ENCODE measurements around the gene ZNF644. TPM values are rescaled to one million over a fixed set of nuclear protein-coding genes. Genes with fewer than 3 reads are reported as not detected.
A peak's percentile ranks its signal among the peaks of the same experiment; 100 is the strongest.

Gene ZNF644
- total and polyA plus RNA-seq, 2 donors (not counting 1 experiment from before 2014, with no cell fraction given), result 9.6 to 124 TPM

DNA sequence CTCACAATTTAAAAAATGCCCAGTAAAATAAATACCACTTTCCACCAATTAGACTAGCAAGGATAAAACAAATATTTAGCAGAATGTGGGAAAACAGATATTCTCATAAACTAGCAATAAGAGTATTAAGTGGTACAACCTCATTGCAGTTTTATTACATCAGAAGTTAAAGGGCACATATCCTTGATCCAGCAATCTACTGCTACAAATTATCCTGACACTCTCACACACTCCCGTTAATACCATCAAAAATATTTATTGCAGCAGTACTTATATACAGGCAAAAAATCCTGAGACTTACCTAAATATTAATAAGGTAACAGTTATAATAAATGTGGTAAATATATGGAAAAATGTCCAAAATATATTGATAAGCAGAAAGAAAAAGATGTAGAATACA, 44.3 kb downstream of the ZNF644 start:
- peaks cover 52% of the 10 kb centered on the region for H4K20me1 ChIP-seq (ENCODE audit: control insufficient read depth, insufficient read depth, low read length, poor library complexity, severe bottlenecking)
- H3K27ac ChIP-seq (ENCODE audit: low read length in 2 of 2), result no peak overlapping the region
- no peaks in the 10 kb centered on the region for H3K27me3 ChIP-seq (replicated peaks in 1 of 4; ENCODE audit: control extremely low read depth in 1 of 4, control insufficient read depth in 3 of 4, insufficient read depth in 4 of 4, low read length in 3 of 4)
- intact Hi-C loops (cut with micrococcal nuclease), result loop anchor here (2.0 kb wide), 1 partner anchor 13 kb away; no protein-coding TSS in a partner anchor
- no peaks in the 10 kb centered on the region for H3K4me1 ChIP-seq (ENCODE audit: control insufficient read depth in 2 of 2, insufficient read depth in 2 of 2, low read length in 2 of 2)
- POLR2A ChIA-PET, result interaction anchor here (0.6 kb wide), 1 partner anchor 942 kb away, joined by 5 read pairs; no protein-coding TSS in a partner anchor
- ATAC-seq (ENCODE audit: low read depth), result no peak
- no peaks in the 10 kb centered on the region for H3K9me3 Mint-ChIP-seq (ENCODE audit: insufficient read depth)
- no peak overlapping the region for H3K27ac Mint-ChIP-seq
- H3K4me3 Mint-ChIP-seq, result no peak overlapping the region
- no peak for DNase-seq
- H3K9me3 ChIP-seq (ENCODE audit: control extremely low read depth in 1 of 3, control insufficient read depth in 2 of 3, insufficient read depth in 1 of 3, low read length in 2 of 3), result no peaks in the 10 kb centered on the region
- CTCF ChIA-PET, result interaction anchor here (0.6 kb wide), 1 partner anchor 39 kb away, joined by 3 read pairs; no protein-coding TSS in a partner anchor
- peaks cover 15% of the 10 kb centered on the region for H3K4me1 Mint-ChIP-seq
- H3K4me3 ChIP-seq (ENCODE audit: control extremely low read depth in 1 of 5, extremely low read depth in 1 of 5, insufficient read depth in 1 of 5, low read depth in 2 of 5, low read length in 4 of 5), result no peak overlapping the region
- no peak overlapping the region for H3K4me2 ChIP-seq (replicated peaks; ENCODE audit: low read depth, low read length, poor library complexity, severe bottlenecking)
- H2AFZ ChIP-seq (ENCODE audit: insufficient read depth, low read depth, low read length, poor library complexity, severe bottlenecking), result no peak overlapping the region
- peaks cover 7 to 20% of the 10 kb centered on the region in 2 experiments for H3K36me3 ChIP-seq (replicated peaks in 1 of 2; ENCODE audit: control extremely low read depth in 1 of 2, control insufficient read depth in 1 of 2, extremely low read depth in 1 of 2, insufficient read depth in 2 of 2, low read length in 1 of 2)
- no CpG with 5 or more reads among the region's 1 CpG for WGBS (ENCODE audit: insufficient coverage)
- peaks cover 65% of the 10 kb centered on the region for H3K79me2 ChIP-seq (ENCODE audit: control insufficient read depth, insufficient read depth, low read length)
- H3K27me3 Mint-ChIP-seq, result no peaks in the 10 kb centered on the region
- TF ChIP-seq EZH2 (IDR thresholded peaks at IDR 0.05; ENCODE audit: borderline replicate concordance, insufficient read depth, low read depth, low read length, poor library complexity, severe bottlenecking) (no peak), CTCF (IDR thresholded peaks at IDR 0.05) (no peak)
- H3K9ac ChIP-seq (ENCODE audit: low read length), result no peak overlapping the region

DNA sequence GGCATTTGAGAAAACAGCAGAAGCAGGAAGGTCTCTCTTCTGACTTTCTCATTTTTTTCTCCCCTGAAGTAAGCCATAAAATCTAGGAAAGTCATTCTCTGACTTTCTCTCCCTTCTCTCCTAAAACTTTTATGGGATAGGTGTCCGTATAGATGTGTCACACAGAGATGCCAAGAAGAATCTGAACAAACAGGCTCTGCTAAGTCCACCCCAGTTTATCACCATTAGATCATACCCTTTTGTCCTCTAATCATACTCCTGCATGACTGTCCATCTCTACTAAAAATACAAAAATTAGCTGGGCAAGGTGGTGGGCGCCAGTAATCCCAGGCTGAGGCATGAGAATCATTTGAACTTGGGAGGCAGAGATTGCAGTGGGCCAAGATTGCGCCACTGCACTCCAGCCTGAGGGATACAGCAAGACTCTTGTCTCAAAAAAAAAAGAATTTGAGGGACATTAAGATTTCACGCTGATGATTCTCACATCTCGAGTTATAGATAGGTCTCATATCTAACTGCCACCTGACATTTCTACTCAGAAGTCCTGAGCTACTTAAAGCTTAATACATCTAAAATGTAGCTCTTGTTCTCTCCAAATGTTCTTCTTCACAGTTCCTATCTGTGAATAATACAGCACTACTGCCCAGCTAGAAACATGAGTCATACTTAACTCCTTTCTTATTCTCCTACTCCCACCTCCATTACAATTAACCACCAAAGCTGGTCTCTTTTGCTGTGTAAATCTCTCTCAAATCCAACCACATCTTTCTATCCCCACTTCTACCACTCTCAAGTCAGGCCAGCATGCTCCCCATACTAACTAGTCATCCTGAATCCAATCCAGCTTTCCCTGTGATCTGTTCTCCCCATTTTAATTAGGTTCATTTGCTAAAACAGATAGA, 47.7 kb downstream of the ZNF644 start:
- H3K79me2 ChIP-seq (ENCODE audit: control insufficient read depth, insufficient read depth, low read length), result peaks cover 88% of the 10 kb centered on the region
- no peak overlapping the region for H3K4me3 Mint-ChIP-seq
- ATAC-seq (ENCODE audit: low read depth) (no peak), DNase-seq (no peak)
- no peaks in the 10 kb centered on the region for H3K27me3 ChIP-seq (replicated peaks in 1 of 4; ENCODE audit: control extremely low read depth in 1 of 4, control insufficient read depth in 3 of 4, insufficient read depth in 4 of 4, low read length in 3 of 4)
- CTCF ChIA-PET, result interaction anchor here (1.7 to 2.1 kb wide), 2 partner anchors 10 to 191 kb away, joined by 5 to 6 read pairs; no protein-coding TSS in a partner anchor
- peaks cover 55% of the 10 kb centered on the region for H4K20me1 ChIP-seq (ENCODE audit: control insufficient read depth, insufficient read depth, low read length, poor library complexity, severe bottlenecking)
- peaks cover 1 to 18% of the 10 kb centered on the region in 2 experiments for H3K36me3 ChIP-seq (replicated peaks in 1 of 2; ENCODE audit: control extremely low read depth in 1 of 2, control insufficient read depth in 1 of 2, extremely low read depth in 1 of 2, insufficient read depth in 2 of 2, low read length in 1 of 2)
- peak overlapping the region; percentile 3 for H3K27ac Mint-ChIP-seq
- no peak overlapping the region for H3K4me2 ChIP-seq (replicated peaks; ENCODE audit: low read depth, low read length, poor library complexity, severe bottlenecking)
- intact Hi-C loops (cut with micrococcal nuclease), result no loop called here
- H3K4me3 ChIP-seq (ENCODE audit: control extremely low read depth in 1 of 5, extremely low read depth in 1 of 5, insufficient read depth in 1 of 5, low read depth in 2 of 5, low read length in 4 of 5), result no peak overlapping the region
- peaks cover 29% of the 10 kb centered on the region for H3K4me1 Mint-ChIP-seq
- no peak overlapping the region for H3K27ac ChIP-seq (ENCODE audit: low read length in 2 of 2)
- H3K4me1 ChIP-seq (ENCODE audit: control insufficient read depth in 2 of 2, insufficient read depth in 2 of 2, low read length in 2 of 2), result no peaks in the 10 kb centered on the region
- no peaks in the 10 kb centered on the region for H3K27me3 Mint-ChIP-seq
- H3K9me3 ChIP-seq (ENCODE audit: control extremely low read depth in 1 of 3, control insufficient read depth in 2 of 3, insufficient read depth in 1 of 3, low read length in 2 of 3), result no peaks in the 10 kb centered on the region
- POLR2A ChIA-PET, result no interaction called here
- TF ChIP-seq CTCF (IDR thresholded peaks at IDR 0.05) (no peak), EZH2 (IDR thresholded peaks at IDR 0.05; ENCODE audit: borderline replicate concordance, insufficient read depth, low read depth, low read length, poor library complexity, severe bottlenecking) (no peak)
- H3K9ac ChIP-seq (ENCODE audit: low read length), result no peak overlapping the region
- H2AFZ ChIP-seq (ENCODE audit: insufficient read depth, low read depth, low read length, poor library complexity, severe bottlenecking), result no peak overlapping the region
- WGBS (ENCODE audit: insufficient coverage), result 100% methylated on average over 4 of the region's 5 CpGs
- no peaks in the 10 kb centered on the region for H3K9me3 Mint-ChIP-seq (ENCODE audit: insufficient read depth)
